PC-9 (cell line): ENCODE results near the gene RRAD. TPM values are rescaled to one million over a fixed set of nuclear protein-coding genes. Genes with fewer than 3 reads are reported as not detected.

ENCODE experiments used
- BruUV-seq: library from RNA; stranded (reverse); fragments of 400-500 nt; replicated peaks from 2 replicates; lab custom pipeline; 2021; lab: Mats Ljungman, UMichigan
- CTCF ChIA-PET: fragments of 300-600 bp; sonication (Branson Sonifier 250); formaldehyde crosslinking; loops from one replicate; lab custom pipeline; 2022; ENCODE audit warnings: antibody characterized with exemption; lab: Charles Lee
- POLR2A ChIA-PET: fragments of 300-600 bp; sonication (Branson Sonifier 250); formaldehyde crosslinking; loops from one replicate; lab custom pipeline; 2022; ENCODE audit warnings: antibody characterized with exemption; ENCODE audit not compliant: unreplicated experiment; lab: Charles Lee
- DNase-seq, 2 experiments: peaks; one replicate each; pipeline versions ENCODE4 v3.0.0 to v3.0.0-alpha.2; 2015 to 2022; ENCODE audit warnings: mixed read lengths in 1 of 2
- H2AFZ ChIP-seq: fragments of 200-600 bp; sonication (generic); 2 replicates; pipeline ENCODE4 v1.8.1; 2017; ENCODE audit warnings: antibody characterized with exemption
- H3F3A ChIP-seq: fragments of 200-600 bp; sonication (generic); 2 replicates; pipeline ENCODE4 v1.8.1; 2017; ENCODE audit warnings: antibody characterized with exemption, mild to moderate bottlenecking, low read depth; ENCODE audit not compliant: insufficient read depth
- H3K27ac ChIP-seq: fragments of 200-600 bp; sonication (generic); 2 replicates; pipeline ENCODE4 v1.6.1; 2016; ENCODE audit warnings: mixed run types
- H3K27me3 ChIP-seq: fragments of 200-600 bp; sonication (generic); 2 replicates; pipeline ENCODE4 v1.6.1; 2016; ENCODE audit warnings: low read depth, mixed run types; ENCODE audit not compliant: insufficient read depth
- H3K36me3 ChIP-seq: fragments of 200-600 bp; sonication (generic); 2 replicates; pipeline ENCODE4 v1.6.1; 2016; ENCODE audit warnings: low read depth, mixed run types
- H3K4me1 ChIP-seq: fragments of 200-600 bp; sonication (generic); replicated peaks from 2 replicates; pipeline ENCODE4 v1.6.1; 2016; ENCODE audit warnings: mixed run types; ENCODE audit not compliant: insufficient read depth
- H3K4me2 ChIP-seq: fragments of 200-600 bp; sonication (generic); 2 replicates; pipeline ENCODE4 v1.6.1; 2017; ENCODE audit warnings: mixed run types
- H3K4me3 ChIP-seq: fragments of 200-600 bp; sonication (generic); 2 replicates; pipeline ENCODE4 v1.6.1; 2016; ENCODE audit warnings: mixed run types
- H3K79me2 ChIP-seq: fragments of 200-600 bp; sonication (generic); 2 replicates; pipeline ENCODE4 v1.6.1; 2017; ENCODE audit warnings: low read depth, mixed run types
- H3K9me2 ChIP-seq: fragments of 200-600 bp; sonication (generic); 2 replicates; pipeline ENCODE4 v1.8.1; 2017; ENCODE audit warnings: mild to moderate bottlenecking; ENCODE audit not compliant: insufficient read depth
- H3K9me3 ChIP-seq: fragments of 200-600 bp; sonication (generic); 2 replicates; pipeline ENCODE4 v1.8.1; 2016; ENCODE audit warnings: low read depth; ENCODE audit not compliant: insufficient read depth
- H4K20me1 ChIP-seq: fragments of 200-600 bp; sonication (generic); 2 replicates; pipeline ENCODE4 v1.8.1; 2017; ENCODE audit not compliant: insufficient read depth
- CTCF ChIP-seq: fragments of 200-600 bp; sonication (generic); conservative IDR thresholded peaks from 2 replicates; pipeline ENCODE4 v1.6.1; 2017; ENCODE audit warnings: mixed run types, antibody characterized with exemption, mild to moderate bottlenecking, moderate library complexity
- EZH2 ChIP-seq: fragments of 200-600 bp; sonication (generic); IDR thresholded peaks from 2 replicates; pipeline ENCODE4 v1.8.0; 2017; ENCODE audit warnings: antibody characterized with exemption, low read depth
- intact Hi-C: fragments of 100-400 bp; cut with micrococcal nuclease; formaldehyde crosslinking; loops from one replicate; pipeline ENCODE4 v1.10.0; 2022; ENCODE audit not compliant: unreplicated experiment
- total RNA-seq: library from RNA; stranded (reverse); gene quantifications from 2 replicates; pipeline ENCODE4 v1.2.3, GENCODE V29; 2021

The RRAD gene
- total RNA-seq, 1 experiment from 2014 or later, result 0.24 TPM

DNA sequence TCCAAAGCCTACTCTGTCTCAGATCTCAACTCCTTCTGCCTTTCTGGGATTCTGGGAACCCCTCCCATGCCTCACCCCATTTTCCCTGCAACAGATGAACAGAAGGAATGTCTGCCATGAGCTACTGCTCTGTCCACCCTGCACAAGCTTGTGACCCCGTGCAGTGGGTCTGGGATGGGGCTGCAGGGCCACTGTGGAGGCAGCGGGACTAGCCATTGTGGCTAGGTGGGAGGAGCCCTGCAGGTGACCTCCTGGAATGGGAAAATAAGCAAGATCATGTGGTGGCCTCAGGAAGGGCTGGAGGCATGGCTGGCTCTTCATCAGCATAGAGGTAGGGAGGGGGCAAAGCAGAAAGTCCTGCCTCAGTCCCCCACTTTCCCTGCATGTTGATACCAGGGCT, 31.3 kb downstream of the RRAD start:
- H3K4me3 ChIP-seq, result no peak overlapping the region
- ChIA-PET CTCF (no interaction called here), POLR2A (no interaction called here)
- H3K27me3 ChIP-seq, result no peaks in the 10 kb centered on the region
- H3K9me2 ChIP-seq, result no peaks in the 10 kb centered on the region
- H3K27ac ChIP-seq, result no peak overlapping the region
- H3K36me3 ChIP-seq, result no peaks in the 10 kb centered on the region
- H3K9me3 ChIP-seq, result no peaks in the 10 kb centered on the region
- no peaks in the 10 kb centered on the region for H3K79me2 ChIP-seq
- peaks cover 14% of the 10 kb centered on the region; the same call in 1 of the 2 replicates for H3K4me1 ChIP-seq
- DNase-seq, result no peak
- no TSS peak for BruUV-seq
- H2AFZ ChIP-seq, result no peak overlapping the region
- intact Hi-C loops, result loop anchor here (2.0 to 10.0 kb wide), 2 partner anchors 121 to 571 kb away; no protein-coding TSS in a partner anchor
- H3F3A ChIP-seq, result peaks cover 26% of the 10 kb centered on the region; the same call in 1 of the 2 replicates
- TF ChIP-seq CTCF (no peak), EZH2 (no peak)
- no peaks in the 10 kb centered on the region for H4K20me1 ChIP-seq
- H3K4me2 ChIP-seq, result no peak overlapping the region

DNA sequence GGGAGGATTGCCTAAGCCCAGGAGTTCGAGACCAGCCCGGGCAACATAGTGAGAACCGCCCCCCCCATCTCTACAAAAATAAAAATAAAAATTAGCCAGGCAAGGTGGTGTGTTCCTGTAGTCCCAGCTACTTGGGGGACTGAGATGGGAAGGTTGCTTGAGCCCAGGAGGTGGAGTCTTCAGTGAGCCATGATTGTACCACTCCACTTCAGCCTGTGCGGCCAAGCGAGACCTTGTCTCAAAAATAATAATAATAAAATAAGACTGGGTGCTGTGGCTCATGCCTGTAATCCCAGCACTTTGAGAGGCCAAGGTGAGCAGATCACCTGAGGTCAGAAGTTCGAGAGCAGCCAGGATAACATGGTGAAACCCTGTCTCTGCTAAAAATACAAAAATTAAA, 33.5 kb downstream of the RRAD start:
- intact Hi-C loops, result loop anchor here (10.0 kb wide), 1 partner anchor 573 kb away; no protein-coding TSS in a partner anchor
- POLR2A ChIA-PET, result no interaction called here
- TF ChIP-seq CTCF, result no peak
- TF ChIP-seq EZH2, result no peak

GRCh38 chr16:66891360-66891759, 34.0 kb downstream of the RRAD start:
- Histone ChIP-seq H2AFZ (no peak overlapping the region), H3K79me2 (no peaks in the 10 kb centered on the region), H3K27ac (no peak overlapping the region), H3K9me2 (no peaks in the 10 kb centered on the region), H3K9me3 (no peaks in the 10 kb centered on the region), H3K4me3 (no peak overlapping the region), H3F3A (peaks cover 26% of the 10 kb centered on the region; the same call in 1 of the 2 replicates), H3K4me1 (peaks cover 7% of the 10 kb centered on the region), H3K27me3 (no peaks in the 10 kb centered on the region), H3K36me3 (no peaks in the 10 kb centered on the region), H4K20me1 (0 out of 2 replicates have a peak, but pooled peaks cover 3% of the 10 kb centered on the region), H3K4me2 (no peak overlapping the region)
- POLR2A ChIA-PET, result no interaction called here
- DNase-seq, result no peak
- intact Hi-C loops, result loop anchor here (10.0 kb wide), 1 partner anchor 573 kb away; no protein-coding TSS in a partner anchor
- no TSS peak for BruUV-seq
- CTCF ChIA-PET, result no interaction called here
- TF ChIP-seq CTCF, result no peak
- TF ChIP-seq EZH2, result no peak

More for the DNA sequence above, 33.5 kb downstream of the RRAD start:
- Histone ChIP-seq H2AFZ (no peak overlapping the region), H3K79me2 (no peaks in the 10 kb centered on the region), H3K9me3 (no peaks in the 10 kb centered on the region), H3K9me2 (no peaks in the 10 kb centered on the region), H3F3A (peaks cover 23% of the 10 kb centered on the region; the same call in 1 of the 2 replicates), H3K4me1 (peaks cover 7% of the 10 kb centered on the region), H3K27ac (no peak overlapping the region), H3K4me3 (no peak overlapping the region), H3K27me3 (no peaks in the 10 kb centered on the region), H4K20me1 (no peaks in the 10 kb centered on the region), H3K36me3 (no peaks in the 10 kb centered on the region), H3K4me2 (no peak overlapping the region)
- DNase-seq, result no peak
- CTCF ChIA-PET, result interaction anchor here (0.6 to 0.7 kb wide), 2 partner anchors 627 to 835 kb away, joined by 3 to 4 read pairs; no protein-coding TSS in a partner anchor
- BruUV-seq, result no TSS peak
